RWPE1 (cell line): ENCODE data around the gene POLA1.
A peak's percentile ranks its signal among the peaks of the same experiment; 100 is the strongest.

ENCODE experiments used
- CTCF ChIA-PET: fragments of 350-600 bp; sonication (Branson Sonifier 250); formaldehyde crosslinking; extraction: SDS; loops from one replicate; lab custom pipeline; 2021; lab: Yijun Ruan, JAX
- POLR2A ChIA-PET: fragments of 400-600 bp; formaldehyde crosslinking; extraction: SDS; loops from one replicate; lab custom pipeline; 2020; ENCODE audit warnings: antibody characterized with exemption; ENCODE audit not compliant: low non-redundant PET; lab: Yijun Ruan, JAX
- DNase-seq: peaks from one replicate; pipeline ENCODE4 v3.0.0; 2012; ENCODE audit warnings: low spot score
- H3K27ac ChIP-seq: fragments of 450-650 bp; 2 replicates; pipeline ENCODE4 v1.5.1; 2017
- TF ChIP-seq, protein P1 (sequence below): fragments of 450-650 bp; conservative IDR thresholded peaks from 2 replicates; pipeline ENCODE4 v1.5.1; 2017; ENCODE audit warnings: low read depth, mild to moderate bottlenecking

Gene POLA1

GRCh38 chrX:24956828-24957227, 263.1 kb downstream of the POLA1 start:
- TF ChIP-seq, protein P1, sequence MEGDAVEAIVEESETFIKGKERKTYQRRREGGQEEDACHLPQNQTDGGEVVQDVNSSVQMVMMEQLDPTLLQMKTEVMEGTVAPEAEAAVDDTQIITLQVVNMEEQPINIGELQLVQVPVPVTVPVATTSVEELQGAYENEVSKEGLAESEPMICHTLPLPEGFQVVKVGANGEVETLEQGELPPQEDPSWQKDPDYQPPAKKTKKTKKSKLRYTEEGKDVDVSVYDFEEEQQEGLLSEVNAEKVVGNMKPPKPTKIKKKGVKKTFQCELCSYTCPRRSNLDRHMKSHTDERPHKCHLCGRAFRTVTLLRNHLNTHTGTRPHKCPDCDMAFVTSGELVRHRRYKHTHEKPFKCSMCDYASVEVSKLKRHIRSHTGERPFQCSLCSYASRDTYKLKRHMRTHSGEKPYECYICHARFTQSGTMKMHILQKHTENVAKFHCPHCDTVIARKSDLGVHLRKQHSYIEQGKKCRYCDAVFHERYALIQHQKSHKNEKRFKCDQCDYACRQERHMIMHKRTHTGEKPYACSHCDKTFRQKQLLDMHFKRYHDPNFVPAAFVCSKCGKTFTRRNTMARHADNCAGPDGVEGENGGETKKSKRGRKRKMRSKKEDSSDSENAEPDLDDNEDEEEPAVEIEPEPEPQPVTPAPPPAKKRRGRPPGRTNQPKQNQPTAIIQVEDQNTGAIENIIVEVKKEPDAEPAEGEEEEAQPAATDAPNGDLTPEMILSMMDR: no peak
- no peak overlapping the region for H3K27ac ChIP-seq
- ChIA-PET POLR2A (no interaction called here), CTCF (no interaction called here)
- peak; percentile 5 for DNase-seq

- POLR2A ChIA-PET: no interaction called here
- no peak for DNase-seq
- CTCF ChIA-PET: no interaction called here
Observed at GRCh38 chrX:24961809-24962208, 268.1 kb downstream of the POLA1 start.

GRCh38 chrX:24963823-24964222, 270.1 kb downstream of the POLA1 start:
- TF ChIP-seq, protein P1: no peak
- DNase-seq: no peak
- H3K27ac ChIP-seq: no peak overlapping the region
- ChIA-PET POLR2A (no interaction called here), CTCF (no interaction called here)

More at GRCh38 chrX:24961809-24962208, 268.1 kb downstream of the POLA1 start:
- no peak overlapping the region for H3K27ac ChIP-seq
- TF ChIP-seq, protein P1: no peak

GRCh38 chrX:24965372-24965771, 271.7 kb downstream of the POLA1 start:
- ChIA-PET POLR2A (no interaction called here), CTCF (no interaction called here)
- TF ChIP-seq, protein P1: no peak
- DNase-seq: no peak
- H3K27ac ChIP-seq: no peak overlapping the region

- no peak overlapping the region for H3K27ac ChIP-seq
- CTCF ChIA-PET: no interaction called here
- POLR2A ChIA-PET: no interaction called here
- DNase-seq: no peak
- TF ChIP-seq, protein P1: no peak
Observed at GRCh38 chrX:24969812-24970211, 276.1 kb downstream of the POLA1 start.

GRCh38 chrX:24979081-24979480, 285.4 kb downstream of the POLA1 start:
- H3K27ac ChIP-seq: no peak overlapping the region
- TF ChIP-seq, protein P1: no peak
- DNase-seq: no peak
- CTCF ChIA-PET: no interaction called here
- POLR2A ChIA-PET: no interaction called here

DNA sequence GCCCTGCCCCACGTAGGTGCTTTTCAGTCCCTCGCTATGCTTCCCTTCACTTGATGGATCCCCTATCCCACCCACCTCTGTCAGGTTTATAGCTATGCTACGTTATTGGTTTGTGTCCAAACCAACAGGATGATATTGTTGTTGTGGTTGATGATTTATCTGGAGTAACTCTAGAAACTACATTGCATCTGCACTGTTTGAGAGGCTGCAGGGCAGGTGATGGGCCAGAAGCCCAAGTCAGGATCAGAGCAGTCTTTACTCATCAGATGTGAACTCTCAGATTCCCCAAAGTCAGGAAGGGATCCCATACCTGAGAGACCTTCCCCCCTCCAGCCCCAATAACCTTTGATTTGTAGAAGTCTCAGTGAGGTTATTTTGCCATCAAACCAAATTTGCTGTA, 287.3 kb downstream of the POLA1 start:
- ChIA-PET CTCF (no interaction called here), POLR2A (no interaction called here)
- no peak for DNase-seq
- TF ChIP-seq, protein P1: no peak
- H3K27ac ChIP-seq: no peak overlapping the region
